ENCODE results near the gene RGCC. TPM values are rescaled to one million over a fixed set of nuclear protein-coding genes. Genes with fewer than 3 reads are reported as not detected.

The RGCC gene
- total and polyA plus RNA-seq, 2 donors (not counting 3 experiments of a cell fraction or from before 2014, with no cell fraction given) = 112 to 138 TPM

GRCh38 chr13:41516166-41516565 is 58.8 kb downstream of the RGCC start:
- Histone ChIP-seq H3K9ac (replicated peaks; ENCODE audit: extremely low read depth, insufficient read depth, low read length) (no peak overlapping the region), H2AFZ (ENCODE audit: low read depth, low read length) (no peak overlapping the region), H4K20me1 (replicated peaks; ENCODE audit: control insufficient read depth, extremely low read depth, insufficient read depth, low read length) (no peaks in the 10 kb centered on the region), H3K36me3 (ENCODE audit: control insufficient read depth in 2 of 2, extremely low read depth in 1 of 2, insufficient read depth in 2 of 2, low read length in 2 of 2) (no peaks in the 10 kb centered on the region), H3K4me2 (ENCODE audit: insufficient read depth, low read length) (no peak overlapping the region), H3K27ac (ENCODE audit: insufficient read depth, low read depth, low read length) (no peak overlapping the region), H3K4me1 (ENCODE audit: control insufficient read depth, extremely low read depth, insufficient read depth, low read length) (no peaks in the 10 kb centered on the region), H3K9me3 (replicated peaks; ENCODE audit: control insufficient read depth, insufficient read depth, low read length) (no peaks in the 10 kb centered on the region), H3K9me1 (replicated peaks; ENCODE audit: control insufficient read depth, extremely low read depth, insufficient read depth, low read length) (no peaks in the 10 kb centered on the region), H3K79me2 (ENCODE audit: control insufficient read depth, insufficient read depth, low read length) (no peaks in the 10 kb centered on the region), H3K27me3 (ENCODE audit: control insufficient read depth in 2 of 2, insufficient read depth in 2 of 2, low read length in 2 of 2) (peaks cover 2% of the 10 kb centered on the region in 2 experiments), H3K4me3 (replicated peaks in 1 of 3; ENCODE audit: insufficient read depth in 1 of 3, low read depth in 1 of 3, low read length in 3 of 3) (no peak overlapping the region)
- no peak for FAIRE-seq
- BruUV-seq (replicated peaks) = no TSS peak
- intact Hi-C loops (cut with micrococcal nuclease) = no loop called here
- ChIA-PET CTCF (no interaction called here), POLR2A (no interaction called here)
- TF ChIP-seq CTCF (IDR thresholded peaks at IDR 0.05; ENCODE audit: extremely low read depth in 1 of 2, insufficient read depth in 1 of 2, low read depth in 1 of 2, low read length in 2 of 2) (no peak), POLR2AphosphoS5 (IDR thresholded peaks at IDR 0.05; ENCODE audit: insufficient read depth, low read depth, low read length) (no peak), POLR2A (IDR thresholded peaks at IDR 0.05; ENCODE audit: low read depth, low read length) (no peak), JUN (IDR thresholded peaks at IDR 0.05; ENCODE audit: borderline replicate concordance, insufficient read depth, insufficient read length, low read depth) (no peak), FOS (IDR thresholded peaks at IDR 0.05; ENCODE audit: borderline replicate concordance, insufficient read depth, low read length) (no peak), MAX (IDR thresholded peaks at IDR 0.05; ENCODE audit: insufficient read depth, insufficient read length) (no peak), GATA2 (IDR thresholded peaks at IDR 0.05; ENCODE audit: insufficient read depth, insufficient read length, low read depth, low read length) (no peak)
- dilution Hi-C loops (cut with MboI; ENCODE audit: extremely low pct_ligation_motif_present, low sequenced_read_pairs) = no loop called here
- no peak for DNase-seq (ENCODE audit: low read depth, low spot score)
